GM19351 (cell line): ENCODE data around the gene MOV10L1.
"Not testable (repeated sequence)": the region's sequence is repeated elsewhere in the genome, so short reads cannot be mapped to it uniquely, and the experiment has no call there.

Experiments used
- ATAC-seq: cut with Tn5 transposase; IDR thresholded peaks from one replicate; pipeline ENCODE4 v1.9.1; 2021; ENCODE audit warnings: mild to moderate bottlenecking, moderate library complexity; ENCODE audit not compliant: unreplicated experiment

The MOV10L1 gene

DNA sequence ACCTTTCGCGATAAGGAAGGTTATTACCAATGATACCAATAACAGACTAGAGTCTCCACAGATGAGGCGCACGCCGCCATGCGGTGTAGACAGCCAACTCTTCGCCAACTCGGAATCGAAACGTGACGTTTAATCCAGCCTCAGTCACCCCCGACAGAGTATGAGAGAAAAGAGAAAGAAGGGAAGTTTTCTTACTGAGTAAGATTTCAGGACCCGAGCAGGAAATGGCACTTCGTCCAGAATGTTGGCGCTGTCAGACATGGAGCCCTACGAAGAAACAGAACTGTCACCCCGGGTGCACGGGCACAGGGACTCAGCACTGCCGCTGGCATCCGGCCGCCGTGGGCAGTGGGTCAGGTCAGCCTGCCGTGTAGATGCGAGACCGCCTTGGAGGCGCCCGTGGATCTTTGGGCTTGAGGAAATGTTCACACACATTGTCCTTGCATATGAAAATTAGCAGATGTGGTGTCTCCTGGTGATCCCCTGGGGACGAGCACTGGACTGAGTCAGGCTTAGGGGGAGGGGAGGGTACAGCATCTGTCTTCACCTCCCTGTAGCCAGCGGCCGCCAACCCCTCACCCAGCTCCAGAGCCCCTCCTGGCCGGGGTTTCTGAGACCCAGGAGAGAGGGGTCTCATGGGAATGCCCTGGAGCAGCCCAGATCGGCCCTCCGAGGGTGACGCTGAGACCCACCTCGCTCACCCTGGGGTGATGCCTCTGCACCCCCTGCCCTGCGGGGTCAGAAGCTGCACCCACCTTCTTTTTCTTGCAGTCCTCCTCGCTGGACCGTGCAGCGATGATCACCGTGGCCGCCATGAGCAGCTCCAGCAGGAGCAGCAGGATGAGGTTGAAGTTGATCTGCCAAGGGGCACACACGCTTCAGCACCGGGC lies 12.9 kb upstream of the MOV10L1 start:
- no peak for ATAC-seq

DNA sequence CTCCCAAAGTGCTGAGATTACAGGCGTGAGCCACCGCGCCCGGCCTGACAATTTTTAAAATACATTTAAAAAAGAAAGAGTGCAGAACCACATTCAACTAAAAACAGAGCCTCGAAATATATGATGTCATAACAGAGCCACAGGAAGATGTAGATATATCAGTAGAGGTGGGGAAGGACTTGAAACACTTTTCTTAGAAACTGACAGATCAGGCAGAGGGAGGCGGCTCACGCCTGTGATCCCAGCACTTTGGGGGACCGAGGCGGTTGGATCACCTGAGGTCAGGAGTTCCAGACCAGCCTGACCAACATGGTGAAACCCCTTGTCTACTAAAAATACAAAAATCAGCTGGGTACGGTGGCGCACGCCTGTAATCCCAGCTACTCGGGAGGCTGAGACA lies 11.6 kb upstream of the MOV10L1 start:
- ATAC-seq = no peak

- no peak for ATAC-seq
Observed at GRCh38 chr22:50078761-50079160, 11.0 kb upstream of the MOV10L1 start.

DNA sequence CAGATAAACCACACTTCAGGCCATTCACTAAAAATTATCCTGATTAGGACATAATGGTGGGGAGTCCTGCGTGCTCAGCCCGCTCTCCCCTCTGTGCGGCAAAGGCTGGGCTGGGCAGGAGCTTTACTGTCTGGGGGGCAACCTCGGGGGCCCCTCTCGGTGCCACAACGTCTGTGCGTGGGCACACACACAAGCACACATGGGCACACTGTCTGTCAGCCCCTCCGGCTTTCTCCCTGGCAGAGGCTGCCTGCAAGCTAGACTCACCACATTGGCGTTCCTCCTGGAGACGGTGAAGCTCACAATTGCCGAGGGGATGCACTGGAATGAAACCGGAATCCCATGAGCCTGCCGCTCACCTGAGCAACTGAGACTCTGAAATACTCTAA lies 9.7 kb upstream of the MOV10L1 start:
- ATAC-seq = no peak

GRCh38 chr22:50081426-50082196 lies 8.2 kb upstream of the MOV10L1 start:
- ATAC-seq = no peak

GRCh38 chr22:50082197-50082715 lies 7.5 kb upstream of the MOV10L1 start:
- ATAC-seq = no peak

DNA sequence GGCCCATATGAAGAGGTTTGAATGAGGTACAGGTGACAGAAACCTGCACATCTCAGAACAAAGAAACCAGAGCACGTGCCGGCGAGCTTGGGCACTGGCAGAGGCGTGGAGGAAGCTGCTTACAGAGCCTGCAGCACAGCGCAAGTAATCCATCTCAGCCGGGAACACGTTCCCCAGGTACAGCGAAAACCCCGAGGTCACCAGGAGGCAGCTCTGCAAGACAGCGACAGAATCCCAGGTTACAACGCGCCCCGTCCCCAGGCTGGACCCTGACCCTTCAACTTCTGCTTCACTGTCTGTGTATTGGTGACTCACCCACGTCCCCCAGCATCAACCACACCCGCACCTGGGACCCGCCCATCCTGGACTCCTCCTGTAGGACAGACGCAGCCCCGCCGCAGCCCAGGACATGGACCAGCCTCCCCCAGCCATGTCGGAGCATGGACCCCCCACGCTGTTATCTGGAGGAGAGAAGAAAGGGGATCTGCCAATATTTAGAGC lies 6.8 kb upstream of the MOV10L1 start:
- no peak for ATAC-seq

GRCh38 chr22:50083462-50084079 lies 6.2 kb upstream of the MOV10L1 start:
- no peak for ATAC-seq

GRCh38 chr22:50084080-50084477 lies 5.7 kb upstream of the MOV10L1 start:
- ATAC-seq = no peak

DNA sequence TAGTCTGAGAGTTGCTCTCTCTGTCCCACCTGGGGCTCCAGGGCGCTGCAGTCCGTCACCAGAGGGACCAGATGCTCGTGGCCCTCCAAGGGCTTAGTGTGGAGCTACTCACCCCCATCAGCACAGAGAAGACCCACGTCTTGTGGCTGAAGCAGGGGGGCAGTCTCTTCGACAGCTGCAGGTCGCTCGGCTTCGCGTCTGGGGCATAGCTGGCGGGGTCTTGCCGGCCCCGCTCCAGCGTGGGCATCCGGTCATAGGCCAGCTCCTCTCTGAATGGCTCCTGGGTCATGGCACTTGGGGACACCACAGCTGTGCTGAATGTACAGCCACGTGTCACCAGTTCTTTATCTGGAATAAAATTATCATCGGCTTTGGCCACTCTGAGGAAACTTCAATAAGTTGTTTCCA lies 5.2 kb upstream of the MOV10L1 start:
- no peak for ATAC-seq

- no peak for ATAC-seq
Observed at GRCh38 chr22:50085211-50085972, 4.4 kb upstream of the MOV10L1 start, which contains the start of gene MLC1. Gene MLC1, minus strand, starts transcription at chr22:50085426. Its CDS starts 524 bp downstream, at chr22:50084902.

DNA sequence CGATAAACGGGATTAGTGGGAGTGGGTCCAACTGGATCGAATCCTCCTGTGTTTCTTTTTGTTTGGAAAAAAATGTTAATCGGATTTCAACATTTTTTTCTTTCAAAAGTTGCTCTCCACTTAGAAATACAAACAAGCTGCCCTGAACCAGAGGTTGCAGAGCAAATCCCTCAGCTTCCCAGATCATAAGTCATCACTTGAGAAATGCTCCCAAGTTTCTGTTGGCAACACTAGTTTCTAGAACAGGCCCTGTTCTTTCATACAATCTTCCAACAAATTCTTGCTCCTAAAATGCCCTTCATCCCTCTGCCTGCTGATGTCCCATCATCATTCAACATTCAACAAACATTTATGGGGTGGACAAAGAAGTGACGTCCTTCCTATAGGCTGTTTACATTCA lies 3.3 kb upstream of the MOV10L1 start:
- no peak for ATAC-seq

GRCh38 chr22:50086975-50087374 lies 2.8 kb upstream of the MOV10L1 start:
- ATAC-seq = not testable (repeated sequence)

DNA sequence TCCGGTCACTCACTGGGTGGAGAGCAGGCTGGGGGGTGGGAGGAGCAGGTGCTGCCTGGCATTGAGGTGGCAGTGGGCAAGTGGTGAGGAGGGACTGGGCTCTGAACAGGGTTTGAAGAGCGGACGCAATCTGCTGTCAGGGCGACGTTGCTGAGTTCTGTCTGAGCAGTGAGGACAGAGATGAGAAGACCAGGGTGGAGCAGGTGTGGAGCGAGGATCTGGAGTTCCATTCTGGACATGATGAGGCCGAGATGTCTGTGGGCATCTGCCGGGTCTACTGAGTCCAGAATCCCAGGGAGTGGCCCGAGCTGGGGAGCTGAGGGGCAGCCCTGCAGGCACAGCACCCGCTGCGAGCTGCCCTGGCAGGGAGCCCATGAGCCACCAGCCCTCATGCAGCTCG lies 2.2 kb upstream of the MOV10L1 start:
- no peak for ATAC-seq

- no peak for ATAC-seq
Observed at GRCh38 chr22:50088096-50088495, 1.7 kb upstream of the MOV10L1 start.

DNA sequence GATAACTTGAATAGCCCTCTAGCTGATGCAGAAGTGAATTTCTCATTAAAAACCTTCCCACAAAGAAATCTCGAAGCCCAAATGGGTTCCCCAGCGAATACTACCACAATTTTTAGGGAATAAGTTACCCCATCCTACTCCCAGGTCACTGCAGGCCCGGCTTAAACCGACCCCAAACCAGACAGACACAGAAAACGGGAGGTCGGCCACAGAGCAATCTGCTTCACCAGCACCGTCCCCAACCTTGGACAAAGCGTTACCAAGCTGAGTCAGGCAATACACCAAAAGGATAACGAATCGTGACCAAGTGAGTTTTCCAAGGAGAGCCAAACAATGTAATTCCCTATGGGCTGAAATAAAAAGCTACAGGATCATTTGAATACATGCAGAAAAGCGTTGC lies 575 bp upstream of the MOV10L1 start:
- no peak for ATAC-seq

DNA sequence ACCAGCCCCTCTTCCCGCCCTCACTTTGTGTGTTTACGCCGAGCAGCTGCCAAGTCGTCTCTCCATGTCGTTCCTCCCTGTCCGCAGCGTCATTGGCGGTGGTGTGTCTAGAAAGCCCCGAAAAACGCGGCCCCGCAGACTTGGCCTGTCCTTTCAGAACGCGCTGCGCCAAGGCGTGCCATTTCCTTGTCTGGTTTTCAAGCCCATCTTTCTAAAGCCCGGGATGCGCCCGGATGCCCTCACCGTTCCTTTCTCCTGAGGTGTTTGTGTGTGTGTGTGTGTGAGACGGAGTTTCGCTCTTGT lies 557 bp downstream of the MOV10L1 start:
- ATAC-seq = no peak

- no peak for ATAC-seq
Observed at GRCh38 chr22:50091092-50091768, 1.4 kb downstream of the MOV10L1 start.

DNA sequence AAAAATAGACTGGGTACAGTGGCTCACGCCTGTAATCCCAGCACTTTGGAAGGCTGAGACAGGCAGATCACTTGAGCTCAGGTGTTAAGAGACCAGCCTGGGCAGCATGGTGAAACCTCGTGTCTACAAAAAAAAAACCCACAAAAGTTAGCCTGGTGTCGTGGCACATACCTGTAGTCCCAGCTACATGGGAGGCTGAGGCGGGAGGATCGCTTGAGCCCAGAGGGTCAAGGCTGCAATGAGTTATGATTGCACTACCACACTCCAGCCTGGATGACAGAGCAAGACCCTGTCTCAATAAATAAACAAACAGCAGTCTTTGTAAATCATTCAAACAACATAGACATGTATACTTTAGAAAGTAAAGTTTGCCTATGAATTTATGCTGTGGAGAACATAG lies 2.5 kb downstream of the MOV10L1 start:
- ATAC-seq = no peak

GRCh38 chr22:50098052-50098451 lies 8.2 kb downstream of the MOV10L1 start:
- no peak for ATAC-seq
